AG04449 (cell line): ENCODE measurements around the gene UBA7.

Experiments
- CTCF ChIA-PET: fragments of 350-600 bp; formaldehyde crosslinking; extraction: SDS; loops from one replicate; lab custom pipeline; 2021; ENCODE audit warnings: antibody characterized with exemption; lab: Yijun Ruan, JAX
- POLR2A ChIA-PET: fragments of 400-600, 350-600 bp; formaldehyde crosslinking; extraction: SDS; loops from one replicate; lab custom pipeline; 2020; ENCODE audit warnings: antibody characterized with exemption, inconsistent platforms; lab: Yijun Ruan, JAX
- DNase-seq: peaks from one replicate; pipeline ENCODE4 v3.0.0-alpha.2; 2010; ENCODE audit warnings: low read depth, low spot score
- H3K4me3 ChIP-seq: 2 replicates; pipeline ENCODE4 v1.5.1; 2011; ENCODE audit warnings: low read depth, mild to moderate bottlenecking, control low read depth, low read length
- CTCF ChIP-seq: IDR thresholded peaks from one replicate; pipeline ENCODE4 v1.5.1; 2011; ENCODE audit warnings: mild to moderate bottlenecking, moderate library complexity, low read length, control low read depth, inconsistent platforms; ENCODE audit not compliant: insufficient read depth; ENCODE audit errors: missing control alignments

UBA7 gene

GRCh38 chr3:49807431-49808114 is 6.2 kb downstream of the UBA7 start:
- no peak for DNase-seq
- no peak for TF ChIP-seq CTCF
- no peak overlapping the region for H3K4me3 ChIP-seq
- POLR2A ChIA-PET: interaction anchor here (0.6 kb wide), 1 partner anchor 124 kb away, joined by 3 read pairs; no protein-coding TSS in a partner anchor
- CTCF ChIA-PET: interaction anchor here (0.7 to 12.8 kb wide), 3 partner anchors 26 to 101 kb away, joined by 3 to 507 read pairs (median 3); no protein-coding TSS in a partner anchor

- no peak for TF ChIP-seq CTCF
- ChIA-PET CTCF (interaction anchor here (1.4 to 12.8 kb wide), 3 partner anchors 9 to 101 kb away, joined by 3 to 507 read pairs (median 8); no protein-coding TSS in a partner anchor), POLR2A (no interaction called here)
- no peak overlapping the region for H3K4me3 ChIP-seq
- no peak for DNase-seq
Observed at GRCh38 chr3:49806850-49807249, 6.9 kb downstream of the UBA7 start.

GRCh38 chr3:49805897-49806701 is 7.7 kb downstream of the UBA7 start:
- ChIA-PET POLR2A (interaction anchor here (1.1 to 1.2 kb wide), 3 partner anchors 13 to 33 kb away, joined by 3 to 4 read pairs (median 3); partner anchors contain the start of gene IP6K1), CTCF (interaction anchor here (0.9 to 12.8 kb wide), 8 partner anchors 6 to 103 kb away, joined by 3 to 507 read pairs (median 6); partner anchors contain the start of genes IP6K1 and UBA7)
- TF ChIP-seq CTCF: no peak
- no peak for DNase-seq
- peak overlapping the region; percentile 29 for H3K4me3 ChIP-seq

- no peak for TF ChIP-seq CTCF
- ChIA-PET CTCF (interaction anchor here (0.9 to 12.8 kb wide), 8 partner anchors 7 to 103 kb away, joined by 3 to 507 read pairs (median 6); partner anchors contain the start of genes IP6K1 and UBA7), POLR2A (interaction anchor here (1.1 to 1.2 kb wide), 3 partner anchors 14 to 34 kb away, joined by 3 to 4 read pairs (median 3); partner anchors contain the start of gene IP6K1)
- H3K4me3 ChIP-seq: peak overlapping the region; percentile 29; the same call in 1 of the 2 replicates
- DNase-seq: peak; percentile 80
Observed at GRCh38 chr3:49805367-49805782, 8.4 kb downstream of the UBA7 start.

GRCh38 chr3:49804141-49805041 is 9.4 kb downstream of the UBA7 start:
- ChIA-PET POLR2A (interaction anchor here (1.1 to 2.1 kb wide), 4 partner anchors 9 to 18 kb away, joined by 3 to 8 read pairs (median 4); partner anchors contain the start of gene IP6K1), CTCF (interaction anchor here (0.9 to 12.8 kb wide), 8 partner anchors 8 to 104 kb away, joined by 3 to 507 read pairs (median 12); partner anchors contain the start of genes IP6K1 and UBA7)
- peak overlapping the region; percentile 87 for H3K4me3 ChIP-seq
- no peak for TF ChIP-seq CTCF
- no peak for DNase-seq
